Tibial nerve (tissue), 4 donors: ENCODE data around the gene IGFBP3. TPM values are rescaled to one million over a fixed set of nuclear protein-coding genes. Genes with fewer than 3 reads are reported as not detected.
A peak's percentile ranks its signal among the peaks of the same experiment; 100 is the strongest.

Experiments
- DNase-seq, 2 donors: peaks; one replicate each; pipeline ENCODE4 v3.0.0-alpha.2; 2019; ENCODE audit warnings: low spot score in 2 of 2
- H3K27ac ChIP-seq, 4 donors: fragments of 200-600 bp; sonication (generic) in 3 of 4; one replicate each; pipeline ENCODE4 v1.5.1; 2017 to 2019; ENCODE audit warnings: mild to moderate bottlenecking in 1 of 4
- H3K27me3 ChIP-seq, 2 donors: fragments of 200-600 bp; sonication (generic) in 1 of 2; one replicate each; pipeline versions ENCODE4 v1.5.1 to v1.6.0; 2017 to 2019
- H3K36me3 ChIP-seq, 3 donors: fragments of 200-600 bp; sonication (generic); one replicate each; pipeline ENCODE4 v1.5.1; 2018 to 2019
- H3K4me1 ChIP-seq, 4 donors: fragments of 200-600 bp; sonication (generic) in 3 of 4; one replicate each; pipeline ENCODE4 v1.5.1; 2017 to 2019
- H3K4me3 ChIP-seq, 4 donors: fragments of 200-600 bp; sonication (generic) in 3 of 4; one replicate each; pipeline ENCODE4 v1.5.1; 2017 to 2019; ENCODE audit warnings: mild to moderate bottlenecking in 1 of 4, moderate library complexity in 1 of 4
- H3K9me3 ChIP-seq, 4 donors: fragments of 200-600 bp; sonication (generic) in 3 of 4; one replicate each; pipeline ENCODE4 v1.5.1; 2017 to 2019
- EP300 ChIP-seq, 2 donors: sonication (generic); formaldehyde crosslinking; IDR thresholded peaks; one replicate each; pipeline ENCODE4 v1.6.1; 2017; ENCODE audit warnings: antibody characterized with exemption in 2 of 2, mild to moderate bottlenecking in 1 of 2
- POLR2A ChIP-seq, 2 donors: fragments of 450-650 bp; IDR thresholded peaks; one replicate each; pipeline ENCODE4 v1.6.1; 2017; ENCODE audit warnings: antibody characterized with exemption in 2 of 2, mild to moderate bottlenecking in 2 of 2, moderate library complexity in 2 of 2
- WGBS, 2 donors: methylation state at CpG; one replicate each; pipeline ENCODE4 v1.1.5; 2018; 5-methylcytosine and 5-hydroxymethylcytosine counted together
- total RNA-seq, 4 donors: library from RNA; depleted of rRNA; stranded (reverse); fragments of >200 nt; gene quantifications; one replicate each; pipeline ENCODE4 v1.1.0, GENCODE V29; 2016
- TF ChIP-seq, protein P1 (sequence below), 5 experiments: fragments of 200-600 bp in 3 of 5; fragments of 450-650 bp in 2 of 5; sonication (generic) in 3 of 5; IDR thresholded peaks; one replicate each; pipeline ENCODE4 v1.5.1; 2016 to 2019; ENCODE audit warnings: antibody characterized with exemption in 5 of 5, mild to moderate bottlenecking in 3 of 5, moderate library complexity in 2 of 5

Gene IGFBP3
- total RNA-seq, 4 donors from 2014 or later: 145 to 377 (median 257) TPM

DNA sequence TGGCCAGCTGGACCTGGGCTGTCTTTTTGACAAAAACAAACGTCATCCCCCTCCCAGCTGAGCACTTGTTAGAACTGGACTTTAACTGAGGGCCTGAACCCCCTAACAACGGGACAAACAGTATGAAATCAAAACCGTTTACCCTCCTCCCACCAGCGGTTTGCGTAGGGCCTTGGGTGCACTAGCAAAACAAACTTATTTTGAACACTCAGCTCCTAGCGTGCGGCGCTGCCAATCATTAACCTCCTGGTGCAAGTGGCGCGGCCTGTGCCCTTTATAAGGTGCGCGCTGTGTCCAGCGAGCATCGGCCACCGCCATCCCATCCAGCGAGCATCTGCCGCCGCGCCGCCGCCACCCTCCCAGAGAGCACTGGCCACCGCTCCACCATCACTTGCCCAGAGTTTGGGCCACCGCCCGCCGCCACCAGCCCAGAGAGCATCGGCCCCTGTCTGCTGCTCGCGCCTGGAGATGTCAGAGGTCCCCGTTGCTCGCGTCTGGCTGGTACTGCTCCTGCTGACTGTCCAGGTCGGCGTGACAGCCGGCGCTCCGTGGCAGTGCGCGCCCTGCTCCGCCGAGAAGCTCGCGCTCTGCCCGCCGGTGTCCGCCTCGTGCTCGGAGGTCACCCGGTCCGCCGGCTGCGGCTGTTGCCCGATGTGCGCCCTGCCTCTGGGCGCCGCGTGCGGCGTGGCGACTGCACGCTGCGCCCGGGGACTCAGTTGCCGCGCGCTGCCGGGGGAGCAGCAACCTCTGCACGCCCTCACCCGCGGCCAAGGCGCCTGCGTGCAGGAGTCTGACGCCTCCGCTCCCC, 32.7 kb downstream of the IGFBP3 start, which contains the start of gene IGFBP1:
Gene IGFBP1, plus strand, starts transcription at position 304 of the 808 bp plus-strand sequence. Its CDS starts 165 bp downstream, at position 469.
- H3K9me3 ChIP-seq: no peaks in the 10 kb centered on the region
- H3K4me3 ChIP-seq: peak within 1 kb of the TSS in 1 of 4 donors; percentile 19
- 9 to 16% methylated on average over 16 to 21 of the region's 73 CpGs for WGBS, 2 donors
- peaks cover 0 to 14% (median 0%) of the 10 kb centered on the region in 4 donors for H3K4me1 ChIP-seq
- H3K27ac ChIP-seq: no peak within 1 kb of the TSS
- TF ChIP-seq, protein P1, sequence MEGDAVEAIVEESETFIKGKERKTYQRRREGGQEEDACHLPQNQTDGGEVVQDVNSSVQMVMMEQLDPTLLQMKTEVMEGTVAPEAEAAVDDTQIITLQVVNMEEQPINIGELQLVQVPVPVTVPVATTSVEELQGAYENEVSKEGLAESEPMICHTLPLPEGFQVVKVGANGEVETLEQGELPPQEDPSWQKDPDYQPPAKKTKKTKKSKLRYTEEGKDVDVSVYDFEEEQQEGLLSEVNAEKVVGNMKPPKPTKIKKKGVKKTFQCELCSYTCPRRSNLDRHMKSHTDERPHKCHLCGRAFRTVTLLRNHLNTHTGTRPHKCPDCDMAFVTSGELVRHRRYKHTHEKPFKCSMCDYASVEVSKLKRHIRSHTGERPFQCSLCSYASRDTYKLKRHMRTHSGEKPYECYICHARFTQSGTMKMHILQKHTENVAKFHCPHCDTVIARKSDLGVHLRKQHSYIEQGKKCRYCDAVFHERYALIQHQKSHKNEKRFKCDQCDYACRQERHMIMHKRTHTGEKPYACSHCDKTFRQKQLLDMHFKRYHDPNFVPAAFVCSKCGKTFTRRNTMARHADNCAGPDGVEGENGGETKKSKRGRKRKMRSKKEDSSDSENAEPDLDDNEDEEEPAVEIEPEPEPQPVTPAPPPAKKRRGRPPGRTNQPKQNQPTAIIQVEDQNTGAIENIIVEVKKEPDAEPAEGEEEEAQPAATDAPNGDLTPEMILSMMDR (IDR thresholded peaks at IDR 0.05): no peak
- TF ChIP-seq EP300 (IDR thresholded peaks at IDR 0.05) (no peak), POLR2A (IDR thresholded peaks at IDR 0.05) (no peak)
- H3K36me3 ChIP-seq: no peaks in the 10 kb centered on the region
- DNase-seq: no peak
- H3K27me3 ChIP-seq: peaks cover 0 to 55% of the 10 kb centered on the region in 2 donors

DNA sequence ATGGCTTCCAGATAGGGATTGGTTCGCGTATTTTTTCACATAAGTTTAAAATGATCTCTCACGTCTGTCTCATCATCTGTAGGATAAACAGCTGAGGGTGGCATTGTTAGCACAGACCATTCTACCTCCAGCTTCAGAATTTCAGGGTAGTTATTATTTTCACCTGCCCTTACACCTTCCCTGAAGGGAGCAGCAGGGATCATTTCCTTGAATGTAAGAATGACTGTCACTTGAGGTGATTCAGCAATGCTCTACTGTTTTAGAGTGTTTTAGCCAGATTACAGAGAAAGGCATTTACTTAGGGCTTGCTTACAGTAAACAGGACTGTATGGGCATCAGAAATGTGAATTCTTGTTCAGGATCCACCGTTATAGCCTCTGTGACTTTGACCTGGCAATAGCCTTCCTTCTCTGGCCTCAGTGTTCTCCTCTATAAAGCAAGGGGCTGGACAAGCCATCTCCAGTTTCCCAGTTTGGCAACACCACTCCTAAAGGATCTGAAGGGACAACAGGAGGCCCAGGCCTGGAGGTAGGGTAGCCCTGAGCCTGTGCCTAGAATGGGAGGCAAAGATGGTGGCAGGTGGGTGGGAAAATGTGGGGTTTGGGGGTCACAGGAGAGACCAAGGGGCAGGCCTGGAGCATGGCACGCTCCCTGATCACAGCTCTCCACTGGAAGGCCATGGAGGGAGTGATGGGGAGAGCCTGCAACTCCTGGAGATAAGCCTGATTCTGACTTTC, 34.0 kb downstream of the IGFBP3 start:
- no peaks in the 10 kb centered on the region for H3K9me3 ChIP-seq
- H3K27me3 ChIP-seq: peaks cover 0 to 56% of the 10 kb centered on the region in 2 donors
- H3K27ac ChIP-seq: no peak overlapping the region
- H3K4me3 ChIP-seq: no peak overlapping the region
- TF ChIP-seq POLR2A (IDR thresholded peaks at IDR 0.05) (no peak), EP300 (IDR thresholded peaks at IDR 0.05) (no peak)
- TF ChIP-seq, protein P1 (IDR thresholded peaks at IDR 0.05): no peak
- no peaks in the 10 kb centered on the region for H3K36me3 ChIP-seq
- WGBS, 2 donors: 94% methylated on average over 5 of the region's 5 CpGs
- H3K4me1 ChIP-seq: peaks cover 0 to 14% (median 0%) of the 10 kb centered on the region in 4 donors
- no peak for DNase-seq

DNA sequence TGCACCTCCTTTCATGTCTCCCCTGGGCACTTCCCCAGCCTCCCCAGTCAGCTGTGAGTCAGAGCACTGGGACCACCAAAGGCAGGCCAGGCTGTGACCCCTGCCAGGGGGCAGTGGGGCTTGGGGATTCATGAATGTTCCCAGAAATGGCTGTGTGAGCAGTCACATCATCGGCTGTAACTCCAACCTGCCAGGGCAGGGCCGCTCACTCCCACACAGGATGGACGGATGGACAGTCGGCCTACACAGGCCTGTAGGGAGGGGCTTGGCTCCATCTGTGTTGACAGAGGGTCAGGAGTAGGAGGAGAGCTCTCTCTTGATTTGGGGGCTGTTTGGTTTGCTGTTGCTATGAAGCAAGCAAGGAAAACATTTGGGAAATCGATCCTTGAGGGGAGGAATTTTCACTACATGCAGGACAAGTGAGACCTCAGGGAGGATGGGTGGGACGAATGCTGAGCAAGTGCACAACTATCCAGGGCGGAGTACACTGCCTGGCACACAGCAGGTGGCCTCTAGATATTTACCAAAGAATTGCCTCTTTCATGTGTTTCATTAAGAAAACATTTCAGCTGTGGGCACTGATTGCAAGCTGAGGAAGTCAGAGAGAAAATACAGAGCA, 35.7 kb downstream of the IGFBP3 start:
- Histone ChIP-seq H3K4me3 (no peak overlapping the region), H3K4me1 (peaks cover 0 to 14% (median 0%) of the 10 kb centered on the region in 4 donors), H3K27me3 (peaks cover 0 to 52% of the 10 kb centered on the region in 2 donors), H3K36me3 (no peaks in the 10 kb centered on the region), H3K27ac (no peak overlapping the region), H3K9me3 (no peaks in the 10 kb centered on the region)
- TF ChIP-seq EP300 (IDR thresholded peaks at IDR 0.05): no peak
- TF ChIP-seq, protein P1 (IDR thresholded peaks at IDR 0.05): no peak
- TF ChIP-seq POLR2A (IDR thresholded peaks at IDR 0.05): no peak
- 40 to 46% methylated on average over 5 to 7 of the region's 7 CpGs for WGBS, 2 donors
- DNase-seq: no peak

DNA sequence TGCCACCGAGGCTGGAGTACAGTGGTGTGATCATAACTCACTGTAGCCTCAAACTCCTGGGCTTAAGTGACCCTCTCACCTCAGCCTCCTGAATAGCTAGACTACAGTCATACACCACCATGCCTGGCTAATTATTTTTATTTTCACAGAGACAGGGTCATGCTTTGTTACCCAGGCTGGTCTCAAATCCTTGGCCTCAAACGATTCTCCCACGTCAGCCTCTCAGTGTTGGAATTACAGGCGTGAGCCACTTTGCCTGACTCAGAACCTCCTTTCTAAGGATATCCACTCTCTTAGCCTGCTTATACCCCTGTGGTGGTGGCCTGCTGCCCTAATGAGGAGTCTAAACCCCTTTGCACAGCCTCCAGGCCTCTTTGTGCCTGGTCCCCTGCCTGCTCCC, 36.9 kb downstream of the IGFBP3 start:
- peaks cover 0 to 7% (median 0%) of the 10 kb centered on the region in 4 donors for H3K9me3 ChIP-seq
- WGBS, 2 donors: 81 to 84% methylated on average over 4 of the region's 4 CpGs
- H3K4me1 ChIP-seq: peaks cover 0 to 13% (median 0%) of the 10 kb centered on the region in 4 donors
- H3K27ac ChIP-seq: no peak overlapping the region
- H3K36me3 ChIP-seq: no peaks in the 10 kb centered on the region
- no peak overlapping the region for H3K4me3 ChIP-seq
- TF ChIP-seq, protein P1 (IDR thresholded peaks at IDR 0.05): no peak
- no peak for TF ChIP-seq EP300 (IDR thresholded peaks at IDR 0.05)
- no peak for TF ChIP-seq POLR2A (IDR thresholded peaks at IDR 0.05)
- no peak for DNase-seq
- peaks cover 0 to 40% of the 10 kb centered on the region in 2 donors for H3K27me3 ChIP-seq
